ENCODE data around the gene DNAJC15.

DNAJC15 gene

GRCh38 chr13:42997381-42997780 lies 26.0 kb upstream of the DNAJC15 start:
- Histone ChIP-seq H4K8ac (ENCODE audit: low read depth, low read length) (no peak overlapping the region), H3K4me1 (ENCODE audit: control insufficient read depth in 2 of 2, insufficient read depth in 1 of 2, low read depth in 1 of 2, low read length in 2 of 2) (no peaks in the 10 kb centered on the region), H2AFZ (ENCODE audit: low read length) (no peak overlapping the region), H2BK15ac (ENCODE audit: low read length) (no peak overlapping the region), H3K4me3 (ENCODE audit: low read length in 2 of 2) (no peak overlapping the region), H3K23ac (ENCODE audit: low read depth, low read length, poor library complexity) (no peak overlapping the region), H3K27me3 (ENCODE audit: control insufficient read depth in 3 of 3, insufficient read depth in 3 of 3, low read depth in 1 of 3, low read length in 3 of 3) (peaks cover 0 to 12% (median 0%) of the 10 kb centered on the region in 3 experiments), H3K36me3 (replicated peaks in 1 of 2; ENCODE audit: control insufficient read depth in 2 of 2, insufficient read depth in 2 of 2, low read length in 2 of 2) (no peaks in the 10 kb centered on the region), H2BK5ac (ENCODE audit: low read length) (no peak overlapping the region), H4K91ac (ENCODE audit: low read depth, low read length, poor library complexity) (no peak overlapping the region), H2AK5ac (ENCODE audit: low read depth, low read length) (no peak overlapping the region), H2BK12ac (ENCODE audit: low read length) (no peak overlapping the region), H3K4ac (ENCODE audit: low read length) (no peak overlapping the region), H3K4me2 (ENCODE audit: insufficient read depth, low read length, poor library complexity, severe bottlenecking) (no peak overlapping the region), H3K14ac (ENCODE audit: low read length) (no peak overlapping the region), H3K9ac (ENCODE audit: low read depth, low read length, poor library complexity) (no peak overlapping the region), H2BK120ac (ENCODE audit: low read depth, low read length) (no peak overlapping the region), H3K27ac (replicated peaks; ENCODE audit: low read length) (no peak overlapping the region), H3K9me3 (replicated peaks in 1 of 2; ENCODE audit: control insufficient read depth in 2 of 2, insufficient read depth in 1 of 2, low read depth in 1 of 2, low read length in 2 of 2) (no peaks in the 10 kb centered on the region), H3K18ac (ENCODE audit: low read length) (no peak overlapping the region), H3K79me1 (ENCODE audit: low read depth, low read length) (no peaks in the 10 kb centered on the region)
- no peak for DNase-seq (ENCODE audit: low spot score)
- WGBS, 2 donors (ENCODE audit: extremely low coverage in 2 of 2, insufficient read length in 2 of 2, insufficient replicate concordance in 1 of 2) = no CpG with 5 or more reads among the region's 2 CpGs

GRCh38 chr13:42999491-42999890 lies 23.9 kb upstream of the DNAJC15 start:
- no peaks in the 10 kb centered on the region for H3K4me1 ChIP-seq (ENCODE audit: control insufficient read depth in 2 of 2, insufficient read depth in 1 of 2, low read depth in 1 of 2, low read length in 2 of 2)
- WGBS, 2 donors (ENCODE audit: extremely low coverage in 2 of 2, insufficient read length in 2 of 2, insufficient replicate concordance in 1 of 2) = no CpG with 5 or more reads among the region's 2 CpGs
- no peak for DNase-seq (ENCODE audit: low spot score)

GRCh38 chr13:43000676-43001075 lies 22.7 kb upstream of the DNAJC15 start:
- Histone ChIP-seq H3K27me3 (ENCODE audit: control insufficient read depth in 3 of 3, insufficient read depth in 3 of 3, low read depth in 1 of 3, low read length in 3 of 3) (no peaks in the 10 kb centered on the region), H2AK5ac (ENCODE audit: low read depth, low read length) (no peak overlapping the region), H3K9ac (ENCODE audit: low read depth, low read length, poor library complexity) (no peak overlapping the region), H3K18ac (ENCODE audit: low read length) (no peak overlapping the region), H4K91ac (ENCODE audit: low read depth, low read length, poor library complexity) (no peak overlapping the region), H3K23ac (ENCODE audit: low read depth, low read length, poor library complexity) (no peak overlapping the region), H2BK5ac (ENCODE audit: low read length) (no peak overlapping the region), H2BK120ac (ENCODE audit: low read depth, low read length) (no peak overlapping the region), H3K4me2 (ENCODE audit: insufficient read depth, low read length, poor library complexity, severe bottlenecking) (no peak overlapping the region), H2BK12ac (ENCODE audit: low read length) (no peak overlapping the region), H3K9me3 (replicated peaks in 1 of 2; ENCODE audit: control insufficient read depth in 2 of 2, insufficient read depth in 1 of 2, low read depth in 1 of 2, low read length in 2 of 2) (no peaks in the 10 kb centered on the region), H3K27ac (replicated peaks; ENCODE audit: low read length) (no peak overlapping the region), H4K8ac (ENCODE audit: low read depth, low read length) (no peak overlapping the region), H2BK15ac (ENCODE audit: low read length) (no peak overlapping the region), H3K79me1 (ENCODE audit: low read depth, low read length) (no peaks in the 10 kb centered on the region), H3K4me1 (ENCODE audit: control insufficient read depth in 2 of 2, insufficient read depth in 1 of 2, low read depth in 1 of 2, low read length in 2 of 2) (peaks cover 0 to 2% of the 10 kb centered on the region in 2 donors), H3K36me3 (replicated peaks in 1 of 2; ENCODE audit: control insufficient read depth in 2 of 2, insufficient read depth in 2 of 2, low read length in 2 of 2) (no peaks in the 10 kb centered on the region), H3K14ac (ENCODE audit: low read length) (no peak overlapping the region), H3K4me3 (ENCODE audit: low read length in 2 of 2) (no peak overlapping the region), H3K4ac (ENCODE audit: low read length) (no peak overlapping the region), H2AFZ (ENCODE audit: low read length) (no peak overlapping the region)
- DNase-seq (ENCODE audit: low spot score) = no peak
- WGBS, 2 donors (ENCODE audit: extremely low coverage in 2 of 2, insufficient read length in 2 of 2, insufficient replicate concordance in 1 of 2) = no CpG with 5 or more reads among the region's 4 CpGs

More at GRCh38 chr13:42999491-42999890, 23.9 kb upstream of the DNAJC15 start:
- no peak overlapping the region for H2BK15ac ChIP-seq (ENCODE audit: low read length)
- H3K79me1 ChIP-seq (ENCODE audit: low read depth, low read length) = no peaks in the 10 kb centered on the region
- H3K9ac ChIP-seq (ENCODE audit: low read depth, low read length, poor library complexity) = no peak overlapping the region
- H3K4me3 ChIP-seq (ENCODE audit: low read length in 2 of 2) = no peak overlapping the region
- no peak overlapping the region for H2BK120ac ChIP-seq (ENCODE audit: low read depth, low read length)
- H2AK5ac ChIP-seq (ENCODE audit: low read depth, low read length) = no peak overlapping the region
- no peak overlapping the region for H3K4me2 ChIP-seq (ENCODE audit: insufficient read depth, low read length, poor library complexity, severe bottlenecking)
- no peak overlapping the region for H4K91ac ChIP-seq (ENCODE audit: low read depth, low read length, poor library complexity)
- no peak overlapping the region for H2BK12ac ChIP-seq (ENCODE audit: low read length)
- H3K9me3 ChIP-seq (replicated peaks in 1 of 2; ENCODE audit: control insufficient read depth in 2 of 2, insufficient read depth in 1 of 2, low read depth in 1 of 2, low read length in 2 of 2) = no peaks in the 10 kb centered on the region
- H4K8ac ChIP-seq (ENCODE audit: low read depth, low read length) = no peak overlapping the region
- no peak overlapping the region for H2AFZ ChIP-seq (ENCODE audit: low read length)
- H3K36me3 ChIP-seq (replicated peaks in 1 of 2; ENCODE audit: control insufficient read depth in 2 of 2, insufficient read depth in 2 of 2, low read length in 2 of 2) = no peaks in the 10 kb centered on the region
- no peaks in the 10 kb centered on the region for H3K27me3 ChIP-seq (ENCODE audit: control insufficient read depth in 3 of 3, insufficient read depth in 3 of 3, low read depth in 1 of 3, low read length in 3 of 3)
- no peak overlapping the region for H3K18ac ChIP-seq (ENCODE audit: low read length)
- no peak overlapping the region for H3K4ac ChIP-seq (ENCODE audit: low read length)
- no peak overlapping the region for H3K27ac ChIP-seq (replicated peaks; ENCODE audit: low read length)
- H2BK5ac ChIP-seq (ENCODE audit: low read length) = no peak overlapping the region
- H3K14ac ChIP-seq (ENCODE audit: low read length) = no peak overlapping the region
- no peak overlapping the region for H3K23ac ChIP-seq (ENCODE audit: low read depth, low read length, poor library complexity)

GRCh38 chr13:43002021-43002420 lies 21.4 kb upstream of the DNAJC15 start:
- Histone ChIP-seq H3K4ac (ENCODE audit: low read length) (no peak overlapping the region), H3K79me1 (ENCODE audit: low read depth, low read length) (no peaks in the 10 kb centered on the region), H3K36me3 (replicated peaks in 1 of 2; ENCODE audit: control insufficient read depth in 2 of 2, insufficient read depth in 2 of 2, low read length in 2 of 2) (no peaks in the 10 kb centered on the region), H3K4me2 (ENCODE audit: insufficient read depth, low read length, poor library complexity, severe bottlenecking) (no peak overlapping the region), H2BK12ac (ENCODE audit: low read length) (no peak overlapping the region), H2BK15ac (ENCODE audit: low read length) (no peak overlapping the region), H3K27ac (replicated peaks; ENCODE audit: low read length) (no peak overlapping the region), H3K23ac (ENCODE audit: low read depth, low read length, poor library complexity) (no peak overlapping the region), H3K4me1 (ENCODE audit: control insufficient read depth in 2 of 2, insufficient read depth in 1 of 2, low read depth in 1 of 2, low read length in 2 of 2) (peaks cover 0 to 2% of the 10 kb centered on the region in 2 donors), H3K14ac (ENCODE audit: low read length) (no peak overlapping the region), H2BK5ac (ENCODE audit: low read length) (no peak overlapping the region), H3K9ac (ENCODE audit: low read depth, low read length, poor library complexity) (no peak overlapping the region), H3K27me3 (ENCODE audit: control insufficient read depth in 3 of 3, insufficient read depth in 3 of 3, low read depth in 1 of 3, low read length in 3 of 3) (no peaks in the 10 kb centered on the region), H4K8ac (ENCODE audit: low read depth, low read length) (no peak overlapping the region), H2AK5ac (ENCODE audit: low read depth, low read length) (no peak overlapping the region), H3K9me3 (replicated peaks in 1 of 2; ENCODE audit: control insufficient read depth in 2 of 2, insufficient read depth in 1 of 2, low read depth in 1 of 2, low read length in 2 of 2) (no peaks in the 10 kb centered on the region), H4K91ac (ENCODE audit: low read depth, low read length, poor library complexity) (no peak overlapping the region), H3K18ac (ENCODE audit: low read length) (no peak overlapping the region), H2BK120ac (ENCODE audit: low read depth, low read length) (no peak overlapping the region), H2AFZ (ENCODE audit: low read length) (no peak overlapping the region), H3K4me3 (ENCODE audit: low read length in 2 of 2) (no peak overlapping the region)
- no peak for DNase-seq (ENCODE audit: low spot score)
- WGBS, 2 donors (ENCODE audit: extremely low coverage in 2 of 2, insufficient read length in 2 of 2, insufficient replicate concordance in 1 of 2) = no CpG with 5 or more reads among the region's 2 CpGs

Data from neuronal stem cell (in vitro differentiated cells).